Measurements from ENCODE around the gene AK9. TPM values are rescaled to one million over a fixed set of nuclear protein-coding genes. Genes with fewer than 3 reads are reported as not detected.
"Not testable (repeated sequence)": the region's sequence is repeated elsewhere in the genome, so short reads cannot be mapped to it uniquely, and the experiment has no call there.

The AK9 gene
- 15.5 TPM for total RNA-seq

GRCh38 chr6:109690737-109691621, at the start of gene AK9, which contains the start of gene FIG4:
AK9 (minus strand) TSS chr6:109691202; CDS start chr6:109675745, 15,457 bp downstream.
FIG4 (plus strand) TSS chr6:109691296; CDS start chr6:109691436, 140 bp downstream.
- peak; percentile 97 for DNase-seq

DNA sequence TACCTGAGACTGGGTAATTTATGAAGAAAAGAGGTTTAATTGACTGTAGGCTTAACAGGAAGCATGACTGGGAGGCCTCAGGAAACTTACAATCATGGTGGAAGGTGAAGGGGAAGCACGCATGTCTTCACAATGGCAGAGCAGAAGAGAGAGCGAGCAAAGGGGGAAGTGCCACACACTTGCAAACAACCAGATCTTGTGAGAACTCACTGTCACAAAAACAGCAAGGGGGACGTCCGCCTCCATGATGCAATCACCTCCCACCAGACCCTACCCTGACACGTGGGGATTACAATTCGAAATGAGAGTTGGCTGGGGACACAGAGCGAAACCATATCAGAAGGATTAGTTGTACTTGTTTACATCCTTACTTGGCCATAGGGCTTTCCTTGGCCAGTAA, 49.8 kb upstream of the AK9 start:
- no peak for DNase-seq

DNA sequence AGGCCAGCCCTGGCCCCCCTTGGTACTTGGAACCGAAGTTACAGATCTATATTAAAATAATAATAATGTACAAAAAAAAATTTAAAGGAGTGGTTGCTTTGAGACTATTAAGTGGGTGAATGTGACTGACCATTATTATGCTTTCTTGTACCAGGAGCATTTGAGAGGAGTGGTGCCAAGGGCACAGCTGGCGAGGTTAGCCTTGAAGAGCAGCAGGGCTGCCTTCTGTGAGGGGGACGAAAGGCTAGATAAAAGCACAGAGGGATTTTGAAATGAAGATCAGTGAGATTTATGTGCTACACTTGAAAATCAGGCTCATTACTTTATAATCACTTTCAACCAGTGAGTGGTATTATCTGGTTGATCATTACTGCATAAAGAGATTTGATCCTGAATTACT, 48.7 kb upstream of the AK9 start:
- peak; percentile 7 for DNase-seq

DNA sequence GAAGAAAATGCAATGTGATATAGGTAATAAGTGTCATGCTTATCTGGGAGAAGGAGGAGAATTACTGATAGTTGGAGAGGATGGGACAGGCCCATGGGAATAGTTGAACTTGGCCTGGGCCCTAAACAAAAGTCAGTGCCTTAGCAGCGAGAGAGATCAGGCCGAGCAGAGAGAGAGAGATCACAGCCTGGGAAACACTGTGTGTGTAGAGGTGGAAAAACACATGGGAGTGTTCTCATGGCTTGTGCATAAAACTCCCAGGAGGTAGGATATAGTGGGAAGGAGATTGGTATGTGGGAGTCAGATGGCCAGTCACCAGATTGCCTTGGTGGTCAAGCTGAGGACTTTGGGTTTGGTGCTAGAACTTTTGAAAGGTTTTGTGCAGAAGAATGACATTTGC, 47.7 kb upstream of the AK9 start:
- no peak for DNase-seq

DNA sequence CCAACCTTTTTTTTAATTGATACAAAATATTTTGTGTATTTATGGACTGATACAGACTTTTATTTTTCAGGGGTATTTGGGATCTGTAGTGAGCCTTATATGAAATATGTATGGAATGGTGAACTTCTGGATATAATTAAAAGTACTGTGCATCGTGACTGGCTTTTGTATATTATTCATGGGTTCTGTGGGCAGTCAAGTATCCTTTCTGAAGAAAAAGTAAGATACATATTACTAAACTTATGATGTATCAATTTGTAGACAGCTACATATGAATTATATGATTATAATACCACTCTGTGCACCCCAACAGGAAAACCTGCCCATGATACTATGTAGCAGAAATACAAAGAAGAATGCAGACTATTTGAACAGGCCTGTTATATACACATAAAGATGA, 47.3 kb upstream of the AK9 start:
- DNase-seq = no peak

GRCh38 chr6:109736273-109737025, 45.4 kb upstream of the AK9 start:
- no peak for DNase-seq

GRCh38 chr6:109725250-109725649, 34.2 kb upstream of the AK9 start:
- not testable (repeated sequence) for DNase-seq

- no peak for DNase-seq
Measured at GRCh38 chr6:109722564-109723254, 31.7 kb upstream of the AK9 start.

DNA sequence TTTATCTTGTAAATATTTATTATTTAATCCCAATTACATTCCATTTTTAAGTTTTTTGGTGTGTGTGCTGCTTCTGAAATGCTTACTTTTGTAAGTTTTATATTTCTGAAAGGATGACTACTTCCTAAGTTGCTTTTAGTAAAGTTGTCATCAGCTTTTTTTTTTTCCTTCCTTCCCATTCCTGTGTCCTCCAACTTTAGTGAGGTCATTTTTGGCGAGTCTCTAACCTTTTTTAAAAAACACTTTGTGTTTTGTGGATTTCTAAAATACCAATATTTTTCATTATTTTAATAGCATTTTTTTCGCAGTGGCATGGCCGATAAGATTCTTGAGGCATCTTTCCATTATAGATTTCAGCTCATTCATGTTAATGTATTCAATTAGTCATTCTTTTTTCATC, 31.0 kb upstream of the AK9 start:
- DNase-seq = no peak

- no peak for DNase-seq
Measured at GRCh38 chr6:109720311-109720710, 29.3 kb upstream of the AK9 start.

- no peak for DNase-seq
Measured at GRCh38 chr6:109718991-109719390, 28.0 kb upstream of the AK9 start.

GRCh38 chr6:109717971-109718370, 27.0 kb upstream of the AK9 start:
- DNase-seq = no peak

GRCh38 chr6:109715616-109716015, 24.6 kb upstream of the AK9 start:
- no peak for DNase-seq

DNA sequence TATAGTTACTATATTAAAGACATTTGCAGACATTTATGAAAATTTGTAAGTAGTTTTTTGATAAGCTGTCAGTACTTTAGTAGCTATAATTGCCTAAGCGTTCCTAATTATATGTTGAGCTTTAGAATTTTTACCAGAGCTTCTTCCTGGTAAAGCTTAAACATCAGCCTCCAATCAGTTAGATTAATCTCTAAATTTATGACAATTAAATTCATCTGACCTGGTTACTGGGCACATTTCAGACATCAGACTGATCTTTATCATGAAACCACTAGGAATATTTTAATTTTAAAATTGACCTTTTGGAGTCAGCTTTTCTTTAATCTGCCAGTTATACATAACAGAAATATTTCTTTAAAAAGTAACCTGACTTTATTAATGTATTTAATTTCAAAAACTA, 23.6 kb upstream of the AK9 start:
- DNase-seq = no peak

- DNase-seq = no peak
Measured at GRCh38 chr6:109714166-109714565, 23.2 kb upstream of the AK9 start.

- DNase-seq = no peak
Measured at GRCh38 chr6:109713097-109713496, 22.1 kb upstream of the AK9 start.

- DNase-seq = not testable (repeated sequence)
Measured at GRCh38 chr6:109708099-109708498, 17.1 kb upstream of the AK9 start.

- no peak for DNase-seq
Measured at GRCh38 chr6:109706513-109706912, 15.5 kb upstream of the AK9 start.

- peak; percentile 94 for DNase-seq
Measured at GRCh38 chr6:109705258-109705657, 14.3 kb upstream of the AK9 start.

DNA sequence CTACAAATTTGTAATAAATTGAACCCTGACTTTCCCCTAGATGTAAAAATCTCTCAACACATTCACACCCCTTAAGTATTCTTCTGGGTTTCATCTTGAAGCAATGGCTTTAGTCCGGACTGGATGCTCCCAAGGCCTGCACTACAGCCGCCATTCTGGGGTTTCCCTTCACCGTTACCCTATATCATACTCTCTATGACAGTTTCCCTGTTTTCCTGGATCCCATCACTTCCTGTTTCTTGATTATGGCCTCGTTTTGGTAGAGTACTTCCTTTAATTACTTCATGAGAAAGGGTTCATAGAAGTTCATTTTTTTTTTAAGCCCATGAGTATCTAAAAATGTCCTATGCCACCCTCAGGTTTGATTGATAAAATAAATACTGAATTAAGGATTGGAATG, 11.8 kb upstream of the AK9 start:
- DNase-seq = no peak

DNA sequence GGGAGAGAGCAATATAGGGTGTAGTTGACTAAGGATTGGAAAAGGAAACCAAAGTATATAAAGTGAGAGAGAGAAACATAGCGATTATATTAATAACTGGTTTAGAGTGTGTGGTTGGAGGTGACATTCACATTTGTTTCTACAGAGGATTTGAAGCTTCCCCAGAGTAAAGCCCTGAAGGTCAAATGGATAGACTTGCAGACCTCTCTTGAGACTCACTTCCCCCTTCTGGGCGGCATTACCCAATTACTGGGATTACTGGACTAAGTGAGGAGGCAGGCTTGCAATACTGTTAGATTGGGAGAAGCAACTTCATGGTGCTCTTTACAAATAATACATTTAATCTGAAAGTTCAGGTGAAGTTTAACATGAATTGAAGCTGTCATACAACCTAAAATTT, 10.8 kb upstream of the AK9 start:
- DNase-seq = no peak

DNA sequence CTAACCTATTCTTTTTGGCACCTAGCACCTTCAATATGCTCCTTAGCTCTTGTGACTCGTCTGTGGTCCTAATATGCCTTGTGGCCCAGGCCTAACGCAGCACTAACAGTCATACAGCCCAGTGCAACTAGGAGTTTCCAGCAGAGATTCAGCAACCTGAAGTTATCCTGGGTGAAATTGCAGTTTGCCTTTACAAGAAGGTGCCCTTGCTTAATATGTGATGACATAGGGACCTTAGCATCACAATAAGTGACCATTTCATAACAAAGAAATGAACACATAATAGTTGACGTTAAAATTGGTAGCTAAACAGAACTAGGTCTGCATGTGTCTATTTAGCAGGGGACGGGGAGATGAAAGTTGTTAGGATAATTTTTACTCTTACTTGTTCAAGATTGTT, 10.2 kb upstream of the AK9 start:
- DNase-seq = no peak

GRCh38 chr6:109696355-109696754, 5.4 kb upstream of the AK9 start:
- DNase-seq = no peak
